Measurements from ENCODE around the gene PCDHA11.

Gene PCDHA11

GRCh38 chr5:140916325-140916724, 47.6 kb downstream of the PCDHA11 start:
- no peak for DNase-seq (ENCODE audit: low read depth, low spot score)
